ENCODE measurements around the gene ANXA8. TPM values are rescaled to one million over a fixed set of nuclear protein-coding genes. Genes with fewer than 3 reads are reported as not detected.

ANXA8 gene
- total RNA-seq, 1 experiment from 2014 or later = 45.4 TPM

DNA sequence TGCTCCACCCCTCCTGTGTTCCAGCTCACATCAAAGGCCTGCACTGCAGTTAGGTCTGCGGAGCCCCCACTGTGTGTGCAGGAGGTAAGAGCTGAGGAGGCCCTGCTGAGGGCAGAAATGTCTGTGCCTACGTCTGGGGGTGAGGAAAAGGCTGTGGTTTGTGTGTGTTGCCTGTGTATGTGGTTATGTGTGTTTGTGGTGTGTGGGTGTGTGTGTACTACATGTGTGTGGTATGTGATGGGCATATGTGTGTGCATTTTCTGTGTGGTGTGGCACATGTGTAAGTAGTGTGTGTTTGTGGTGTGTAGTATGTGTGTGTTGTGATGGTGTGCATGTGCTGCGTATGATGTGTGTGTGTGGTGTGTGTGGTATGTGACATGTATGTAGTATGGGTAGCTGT lies 36.2 kb downstream of the ANXA8 start:
- no peak for DNase-seq (ENCODE audit: low spot score)

DNA sequence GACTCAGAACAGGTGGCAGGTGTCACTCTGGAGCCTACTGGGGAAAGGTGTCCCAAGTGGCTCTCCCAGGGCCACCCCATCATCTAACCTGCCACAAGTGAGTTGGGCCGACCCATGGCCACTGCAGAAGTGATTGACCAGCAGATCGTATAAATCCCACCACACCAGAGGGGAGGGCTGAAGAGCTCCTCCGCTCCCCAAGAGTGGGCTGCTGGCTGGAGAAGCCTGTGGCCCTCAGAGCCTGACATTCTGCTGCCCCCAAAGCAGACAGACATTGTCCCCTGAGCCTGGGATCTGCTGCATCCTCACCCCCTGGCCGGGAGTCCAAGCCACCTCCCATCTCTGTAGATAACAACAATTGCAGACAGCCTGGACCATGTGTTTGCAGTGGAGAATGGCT lies 36.7 kb downstream of the ANXA8 start:
- DNase-seq (ENCODE audit: low spot score) = no peak

DNA sequence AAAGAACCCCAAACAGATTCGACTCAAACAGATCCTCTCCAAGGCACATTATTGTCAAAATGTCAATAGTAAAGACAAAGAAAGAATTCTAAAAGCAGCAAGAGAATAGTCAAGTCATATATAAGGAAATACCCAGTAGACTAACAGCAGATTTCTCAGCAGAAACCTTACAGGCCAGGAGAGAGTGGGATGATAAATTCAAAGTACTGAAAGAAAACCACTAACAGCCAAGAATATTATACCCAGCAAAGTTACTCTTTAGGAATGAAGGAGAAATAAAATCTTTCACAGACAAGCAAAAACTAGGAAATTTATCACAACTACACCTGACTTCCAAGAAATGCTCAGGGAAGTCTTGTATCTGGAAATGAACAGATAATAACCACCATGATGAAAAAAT lies 38.2 kb downstream of the ANXA8 start:
- DNase-seq (ENCODE audit: low spot score) = no peak

DNA sequence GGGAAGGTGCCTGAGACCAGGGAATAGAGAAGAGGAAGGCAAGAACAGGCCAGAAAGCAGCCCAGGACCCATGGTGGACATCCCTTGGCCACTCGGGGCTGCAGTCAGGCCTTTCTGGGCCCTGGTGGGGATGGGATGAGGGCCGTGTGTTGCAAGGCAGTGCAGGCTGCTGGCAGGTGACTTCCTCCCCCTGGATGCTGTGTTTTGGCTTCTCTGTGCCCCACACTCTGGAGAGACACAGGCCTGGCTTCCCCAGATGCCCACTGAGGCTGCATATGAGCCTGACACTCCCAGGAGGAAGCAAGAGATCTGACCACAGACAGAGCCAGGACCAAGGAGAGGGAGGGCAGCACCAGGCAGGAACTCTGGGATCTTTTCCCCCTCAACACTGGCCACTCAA lies 39.9 kb downstream of the ANXA8 start:
- no peak for DNase-seq (ENCODE audit: low spot score)

DNA sequence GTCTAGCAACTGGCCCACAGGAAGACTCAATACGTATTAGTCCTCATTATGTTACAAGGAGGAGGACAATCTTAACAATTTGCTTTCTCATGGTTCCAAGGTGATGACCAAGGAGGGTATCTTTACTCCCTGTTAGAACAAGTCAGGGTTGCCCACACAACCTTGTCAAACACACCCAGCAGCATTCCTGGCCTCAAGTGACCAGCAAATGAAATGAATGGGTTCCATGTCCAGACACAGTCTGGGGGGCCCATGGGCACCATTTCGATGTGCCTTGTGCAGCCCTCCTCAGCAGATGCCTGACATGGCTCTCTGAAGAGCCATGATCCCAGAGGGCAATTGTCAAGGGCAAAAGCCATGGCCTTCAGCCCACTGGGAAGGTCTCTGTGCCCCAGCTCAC lies 40.8 kb downstream of the ANXA8 start:
- DNase-seq (ENCODE audit: low spot score) = no peak

DNA sequence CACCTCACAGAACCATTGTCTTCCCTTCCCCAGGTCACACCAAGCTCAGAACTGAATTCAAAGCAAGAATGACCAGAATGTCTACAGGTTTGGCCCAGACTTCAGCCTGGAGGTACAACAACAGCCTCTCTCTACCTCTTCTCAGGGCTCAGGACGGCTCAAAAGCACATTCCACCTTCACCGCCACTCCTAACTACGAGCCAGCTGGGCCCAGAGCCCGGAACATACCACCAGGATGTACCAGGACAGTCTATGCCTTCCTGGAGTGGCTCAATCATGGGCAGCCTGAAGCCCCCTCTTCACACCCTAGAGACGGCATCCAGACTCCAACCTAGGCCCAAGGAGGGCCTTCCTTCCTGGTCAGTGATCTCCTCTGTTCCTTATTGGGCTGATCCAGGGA lies 41.6 kb downstream of the ANXA8 start:
- DNase-seq (ENCODE audit: low spot score) = no peak

DNA sequence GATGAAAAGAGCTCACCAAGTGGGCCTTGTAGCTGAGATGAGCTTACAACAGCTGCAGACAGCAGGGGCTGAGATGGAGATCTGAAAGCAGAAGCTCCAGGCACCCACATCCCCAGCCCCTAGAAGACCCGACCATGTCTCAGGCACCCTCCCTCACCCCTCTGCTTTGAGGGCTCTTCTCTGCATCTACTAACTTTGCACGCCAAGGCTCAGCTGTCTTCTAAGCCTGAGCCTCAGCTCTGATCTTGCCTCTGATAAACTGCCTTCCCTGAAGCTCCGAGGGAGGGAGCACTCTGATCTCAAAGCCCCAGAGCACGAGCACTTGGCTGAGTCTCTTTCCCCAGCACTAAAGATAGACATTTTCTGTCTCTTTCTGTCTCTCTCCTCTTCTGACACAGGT lies 42.0 kb downstream of the ANXA8 start:
- no peak for DNase-seq (ENCODE audit: low spot score)

DNA sequence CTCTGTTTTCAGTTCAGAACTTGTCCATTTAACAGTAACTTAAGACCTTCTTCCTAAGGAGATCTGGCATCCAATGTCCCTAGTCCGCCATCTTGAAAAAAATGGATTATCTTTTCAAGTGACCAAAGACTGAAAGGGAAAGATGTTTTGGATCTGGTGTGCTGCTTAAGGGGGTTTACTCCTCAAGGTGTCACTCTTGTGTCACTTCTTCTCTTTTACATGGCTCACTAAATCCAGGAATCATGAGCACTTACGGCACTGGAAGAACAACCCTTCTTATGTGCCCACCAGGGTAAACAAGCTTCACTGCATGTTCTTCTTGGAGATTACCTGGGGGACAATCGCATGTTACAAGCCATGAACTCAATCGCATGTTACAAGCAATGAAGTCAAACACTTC lies 43.7 kb downstream of the ANXA8 start:
- no peak for DNase-seq (ENCODE audit: low spot score)

DNA sequence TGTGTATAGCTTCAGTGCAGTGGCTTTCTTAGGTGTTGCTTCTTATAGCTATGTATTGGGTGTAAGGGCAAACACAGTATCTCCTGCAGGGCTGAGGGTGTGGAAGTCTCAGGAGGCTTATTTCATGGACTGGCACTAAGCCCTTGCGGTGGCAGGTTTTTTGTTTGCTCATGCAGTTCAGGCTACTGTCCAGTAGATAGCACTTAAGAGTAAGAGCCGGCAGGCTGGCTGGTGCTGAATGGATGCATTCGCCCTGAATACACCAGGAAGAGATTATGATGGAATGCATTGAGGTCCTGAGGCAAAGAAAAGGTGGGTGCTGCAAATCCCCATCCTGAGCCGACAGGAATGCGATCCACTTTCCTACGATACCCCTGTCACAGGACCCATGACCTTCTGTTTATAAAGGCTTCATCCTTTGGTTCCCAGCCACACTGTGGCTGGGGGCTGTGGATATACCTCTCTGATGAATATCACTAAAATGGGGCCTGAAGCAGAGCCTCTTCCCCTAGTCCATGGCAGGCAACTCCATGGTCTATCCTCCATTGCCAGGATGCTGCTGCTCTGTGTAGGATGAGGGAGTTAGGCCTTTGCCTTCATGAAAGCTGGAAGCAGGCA lies 44.9 kb downstream of the ANXA8 start:
- peak; percentile 69 for DNase-seq (ENCODE audit: low spot score)

DNA sequence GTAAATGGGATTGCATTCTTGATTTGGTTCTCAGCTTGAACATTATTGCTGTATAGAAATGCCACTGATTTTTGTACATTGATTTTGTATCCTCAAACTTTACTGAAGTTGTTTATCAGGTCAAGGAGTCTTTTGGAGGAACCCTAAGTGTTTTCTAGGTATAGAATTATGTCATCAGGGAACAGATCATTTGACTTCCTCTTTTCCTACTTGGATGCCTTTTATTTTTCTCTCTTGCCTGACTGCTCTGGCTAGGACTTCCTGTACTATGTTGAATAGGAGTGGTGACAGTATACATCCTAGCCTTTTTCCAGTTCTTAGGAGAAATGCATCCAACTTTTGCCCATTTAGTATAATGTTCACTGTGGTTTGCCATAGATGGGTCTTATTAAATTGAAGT lies 48.8 kb downstream of the ANXA8 start:
- no peak for DNase-seq (ENCODE audit: low spot score)

DNA sequence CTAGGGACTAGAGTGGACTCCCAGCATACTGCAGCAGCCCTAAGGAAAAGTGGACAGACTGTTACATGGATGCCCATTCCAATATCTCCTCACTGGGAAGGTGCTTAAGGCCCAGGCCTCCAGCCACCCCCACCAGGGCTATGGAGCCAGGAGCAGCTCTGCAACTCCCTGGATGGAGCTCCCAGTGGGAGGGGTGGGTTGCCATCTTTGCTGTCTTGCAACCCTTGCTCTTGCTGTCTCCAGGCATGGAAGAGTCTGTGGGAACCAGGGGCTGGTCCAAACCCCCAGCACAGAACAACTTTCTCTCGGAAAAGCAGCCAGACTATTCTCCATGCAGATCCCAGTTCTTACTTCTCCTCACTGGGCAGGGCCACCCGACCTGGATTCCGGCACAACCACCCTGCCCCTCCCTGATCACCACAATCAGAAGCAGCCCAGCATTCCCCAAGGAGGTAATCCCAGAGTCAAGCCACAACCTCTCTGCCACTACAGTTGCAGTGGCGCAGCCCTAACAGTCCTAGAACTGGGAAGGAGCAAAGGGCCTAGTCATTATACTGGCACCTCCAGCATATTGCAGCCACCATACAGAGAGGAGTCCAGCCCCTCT lies 58.0 kb downstream of the ANXA8 start:
- DNase-seq (ENCODE audit: low spot score) = no peak

DNA sequence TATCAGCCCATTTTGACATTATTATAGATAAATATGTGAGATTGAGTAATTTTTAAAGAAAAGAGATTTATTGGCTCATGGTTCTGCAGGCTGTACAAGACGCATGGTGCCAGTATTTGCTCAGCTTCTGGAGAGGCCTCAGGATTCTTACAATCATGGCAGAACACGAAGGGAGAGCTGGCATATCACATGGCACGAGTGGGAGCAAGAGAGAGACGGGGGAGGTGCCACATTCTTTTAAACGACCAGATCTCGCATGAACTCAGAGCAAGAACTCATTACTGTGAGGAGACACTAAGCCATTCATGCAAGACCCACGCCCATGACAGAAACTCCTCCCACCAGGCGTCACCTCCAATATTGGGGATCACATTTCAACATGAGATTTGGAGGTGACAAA lies 59.7 kb downstream of the ANXA8 start:
- no peak for DNase-seq (ENCODE audit: low spot score)

DNA sequence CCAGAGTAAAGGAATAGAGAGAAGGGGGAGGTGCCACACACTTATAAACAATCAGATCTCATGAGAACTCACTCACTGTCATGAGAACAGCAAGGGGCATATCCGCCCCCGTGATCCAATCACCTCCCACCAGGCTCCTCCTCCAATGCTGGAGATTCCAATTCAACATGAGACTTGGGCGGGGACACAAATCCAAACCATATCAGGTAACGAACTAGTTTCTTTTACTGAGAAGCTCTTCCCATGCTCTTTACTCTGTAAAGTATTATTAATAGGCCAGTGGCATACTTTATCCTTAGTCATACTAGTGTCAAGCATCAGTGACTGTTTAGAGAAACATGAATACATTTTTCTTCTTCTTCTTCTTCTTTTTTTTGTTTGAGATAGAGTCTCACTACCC lies 60.4 kb downstream of the ANXA8 start:
- DNase-seq (ENCODE audit: low spot score) = no peak

DNA sequence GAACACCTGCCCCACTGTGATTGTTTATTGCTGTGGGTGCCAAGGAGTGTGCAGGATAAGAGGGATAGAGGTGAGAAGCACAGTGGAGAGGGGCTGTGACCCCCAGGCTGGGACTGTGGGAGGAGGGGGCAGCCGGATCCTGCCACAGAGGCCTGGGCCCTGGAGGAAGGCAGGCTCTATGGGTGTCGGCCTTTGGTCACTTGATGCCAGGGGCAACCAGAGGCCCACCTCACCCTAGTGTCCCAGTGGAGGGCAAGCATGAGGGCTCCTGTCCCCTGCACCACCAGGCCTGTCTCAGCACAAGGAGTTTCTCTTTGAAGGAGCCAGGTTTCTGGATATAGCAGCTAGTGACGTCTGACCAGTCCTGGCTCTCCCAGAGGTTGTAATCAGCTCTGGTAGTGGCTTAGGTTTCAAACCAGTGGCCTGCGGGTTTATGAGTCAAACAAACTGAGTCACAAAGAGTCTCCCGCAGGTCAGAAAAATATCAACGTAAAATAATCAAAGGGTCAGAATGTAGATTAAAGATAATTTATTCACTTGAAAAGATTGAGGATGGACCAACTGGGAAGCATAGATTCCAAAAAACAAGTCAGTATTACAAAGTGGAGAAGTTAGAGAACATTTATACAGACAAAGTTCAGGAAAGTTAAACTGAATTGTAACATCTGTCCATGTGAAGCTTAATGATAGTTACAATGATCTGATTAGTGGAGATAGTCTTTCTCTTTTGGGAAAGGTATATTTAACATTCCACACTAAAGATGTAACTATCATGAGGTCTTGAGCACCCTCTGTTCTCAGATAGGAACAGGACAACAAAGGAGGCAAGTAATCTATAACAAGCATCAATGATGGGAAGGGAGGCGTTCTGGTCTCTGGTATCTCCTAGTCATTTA lies 62.6 kb downstream of the ANXA8 start:
- DNase-seq (ENCODE audit: low spot score) = peak; percentile 71

DNA sequence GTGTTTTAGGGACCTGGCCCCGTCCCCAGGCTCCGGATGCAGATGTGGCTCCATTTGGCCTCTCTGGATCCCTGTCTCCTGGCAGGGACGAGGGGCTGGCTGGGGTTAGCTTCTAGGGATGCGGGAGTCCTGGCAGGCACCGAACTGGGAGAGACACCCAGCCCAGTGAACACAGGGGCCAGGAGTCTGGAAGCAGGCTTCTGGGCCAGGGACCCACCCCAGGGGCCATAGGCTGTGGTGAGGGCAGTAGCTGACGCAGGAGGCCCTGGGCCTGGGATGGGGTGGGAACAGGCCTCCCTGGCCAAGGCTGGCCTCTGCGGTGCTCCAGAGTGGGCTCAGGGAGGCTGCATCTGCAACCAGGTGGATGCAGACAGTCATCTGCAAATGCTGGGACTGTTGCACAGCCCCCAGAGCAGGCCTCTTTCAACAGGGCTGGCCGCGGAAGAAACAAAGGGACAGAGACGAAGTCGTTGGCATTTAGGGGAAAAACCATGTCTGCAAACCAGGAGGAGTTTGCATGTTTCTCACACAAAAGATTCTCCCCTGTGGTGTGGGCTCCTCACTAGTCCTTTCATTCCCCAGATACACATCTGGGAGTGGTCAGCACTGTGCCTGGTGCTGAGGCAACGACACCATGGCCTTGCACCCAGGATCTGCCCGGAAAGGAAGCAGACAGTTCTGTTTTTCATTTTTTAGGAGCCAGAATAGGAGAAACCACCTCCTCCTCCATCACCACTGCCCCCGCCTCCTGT lies 63.4 kb downstream of the ANXA8 start:
- DNase-seq (ENCODE audit: low spot score) = no peak

DNA sequence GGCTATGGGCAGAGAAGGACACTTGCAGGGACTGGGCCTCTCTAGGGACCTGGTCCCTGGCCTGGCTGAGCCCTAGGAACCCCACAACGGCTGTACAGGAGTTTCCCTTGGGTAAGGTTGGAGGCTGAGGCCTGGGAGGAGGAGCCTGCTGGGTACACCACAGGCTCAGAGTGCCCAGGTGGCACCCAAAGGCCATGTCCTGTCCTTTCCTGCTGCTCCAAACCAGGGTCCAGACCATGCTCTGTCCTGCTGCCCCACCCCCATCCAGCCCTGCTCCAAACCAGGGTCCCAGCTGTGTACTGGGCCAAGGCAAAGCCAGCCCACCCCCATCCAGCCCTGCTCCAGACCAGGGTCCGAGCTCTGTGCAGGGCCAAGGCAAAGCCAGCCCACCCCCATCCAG lies 64.5 kb downstream of the ANXA8 start:
- DNase-seq (ENCODE audit: low spot score) = no peak

DNA sequence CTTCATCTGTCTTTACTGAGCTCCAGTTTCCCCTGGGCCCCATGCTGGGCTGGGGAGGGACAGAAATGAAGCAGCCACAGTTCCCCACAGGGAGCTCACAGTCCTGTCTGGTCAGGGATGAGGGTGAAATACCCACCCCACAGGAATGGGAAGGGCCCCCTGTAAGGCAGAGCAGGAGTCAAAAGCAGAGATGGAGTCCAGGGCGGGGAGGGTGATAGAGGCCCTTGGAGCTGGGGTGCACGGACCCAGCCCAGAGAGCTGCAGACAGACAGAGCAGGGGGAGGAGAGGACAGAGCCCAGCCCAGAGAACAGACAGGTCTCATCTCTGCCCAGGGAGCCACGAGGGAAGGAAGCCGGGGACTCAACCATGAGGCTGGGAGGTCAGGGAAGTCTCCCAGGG lies 64.9 kb downstream of the ANXA8 start:
- DNase-seq (ENCODE audit: low spot score) = no peak

DNA sequence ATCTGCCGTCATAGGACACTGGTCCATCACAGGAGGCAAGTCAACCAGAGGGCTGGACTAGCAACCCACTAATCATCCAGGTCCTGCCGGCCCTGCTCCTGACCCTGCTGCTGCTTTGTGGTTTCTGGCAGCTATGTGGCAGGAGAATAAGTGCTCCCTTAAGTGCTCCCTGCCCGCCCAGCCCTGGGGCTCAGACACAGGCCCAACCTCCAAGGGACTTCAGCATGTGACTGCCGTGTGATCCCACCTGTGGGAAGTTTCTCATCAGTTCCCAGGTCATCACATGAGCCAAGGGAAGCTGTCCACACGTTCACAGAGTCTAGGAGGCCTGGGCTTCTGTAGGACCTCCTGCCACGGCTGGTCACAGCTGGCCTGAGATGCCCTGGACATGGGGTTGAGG lies 65.6 kb downstream of the ANXA8 start:
- DNase-seq (ENCODE audit: low spot score) = no peak

Measured in A172 (cell line).